A549 (cell line): ENCODE data around the gene TUFM.

Source experiments
- CHD2 ChIP-seq: fragments of 150-350 bp; IDR thresholded peaks from 2 replicates; pipeline ENCODE4 v1.6.1; 2014; ENCODE audit warnings: low read length; ENCODE audit not compliant: partially characterized antibody
- GATA3 ChIP-seq: IDR thresholded peaks from 2 replicates; pipeline ENCODE4 v1.6.1; 2012; ENCODE audit warnings: borderline replicate concordance
- HOXB5 ChIP-seq: fragments of 250-450 bp; sonication (Bioruptor Pico); IDR thresholded peaks from 2 replicates; pipeline ENCODE4 v1.5.0; 2020; ENCODE audit warnings: mild to moderate bottlenecking, moderate library complexity
- ZC3H11A ChIP-seq: fragments of 450-650 bp; IDR thresholded peaks from 2 replicates; pipeline ENCODE4 v1.6.1; 2014; ENCODE audit warnings: antibody characterized with exemption, mild to moderate bottlenecking

DNA sequence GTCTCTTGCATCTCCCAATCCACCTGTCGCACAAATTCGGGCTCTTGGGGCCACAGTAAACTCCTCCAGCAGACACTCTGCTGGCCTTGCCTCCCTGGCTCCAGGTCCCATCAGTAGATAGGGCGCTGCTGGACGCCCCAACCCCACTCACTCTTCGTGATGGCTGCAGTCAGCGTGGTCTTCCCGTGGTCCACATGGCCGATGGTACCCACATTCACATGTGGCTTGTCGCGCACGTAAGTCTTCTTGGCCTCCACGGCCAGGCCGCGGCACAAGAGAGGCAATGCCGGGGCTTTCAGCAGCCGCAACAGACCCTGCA is 428 bp downstream of the TUFM start:
- TF ChIP-seq GATA3, result no peak
- TF ChIP-seq CHD2, result no peak
- no peak for TF ChIP-seq HOXB5 (CRISPR knock-in tag)
- no peak for TF ChIP-seq ZC3H11A
